Esophagus muscularis mucosa (tissue), 4 donors: Measurements from ENCODE around the gene COL4A1.

Experiments
- CTCF ChIP-seq, 3 experiments: fragments of 200-600 bp in 2 of 3; fragments of 450-650 bp in 1 of 3; sonication (generic) in 2 of 3; IDR thresholded peaks; one replicate each; pipeline ENCODE4 v1.5.1; 2017 to 2019; ENCODE audit warnings: antibody characterized with exemption in 3 of 3, mild to moderate bottlenecking in 2 of 3, moderate library complexity in 1 of 3
- EP300 ChIP-seq: sonication (generic); formaldehyde crosslinking; IDR thresholded peaks from one replicate; pipeline ENCODE4 v1.6.1; 2017; ENCODE audit warnings: antibody characterized with exemption
- POLR2A ChIP-seq: fragments of 450-650 bp; IDR thresholded peaks from one replicate; pipeline ENCODE4 v1.6.1; 2017; ENCODE audit warnings: antibody characterized with exemption, moderate library complexity, mild to moderate bottlenecking, low read depth
- POLR2AphosphoS5 ChIP-seq, 2 donors: sonication (generic); formaldehyde crosslinking; IDR thresholded peaks; one replicate each; pipeline ENCODE4 v1.6.1; 2017; ENCODE audit warnings: antibody characterized with exemption in 2 of 2

DNA sequence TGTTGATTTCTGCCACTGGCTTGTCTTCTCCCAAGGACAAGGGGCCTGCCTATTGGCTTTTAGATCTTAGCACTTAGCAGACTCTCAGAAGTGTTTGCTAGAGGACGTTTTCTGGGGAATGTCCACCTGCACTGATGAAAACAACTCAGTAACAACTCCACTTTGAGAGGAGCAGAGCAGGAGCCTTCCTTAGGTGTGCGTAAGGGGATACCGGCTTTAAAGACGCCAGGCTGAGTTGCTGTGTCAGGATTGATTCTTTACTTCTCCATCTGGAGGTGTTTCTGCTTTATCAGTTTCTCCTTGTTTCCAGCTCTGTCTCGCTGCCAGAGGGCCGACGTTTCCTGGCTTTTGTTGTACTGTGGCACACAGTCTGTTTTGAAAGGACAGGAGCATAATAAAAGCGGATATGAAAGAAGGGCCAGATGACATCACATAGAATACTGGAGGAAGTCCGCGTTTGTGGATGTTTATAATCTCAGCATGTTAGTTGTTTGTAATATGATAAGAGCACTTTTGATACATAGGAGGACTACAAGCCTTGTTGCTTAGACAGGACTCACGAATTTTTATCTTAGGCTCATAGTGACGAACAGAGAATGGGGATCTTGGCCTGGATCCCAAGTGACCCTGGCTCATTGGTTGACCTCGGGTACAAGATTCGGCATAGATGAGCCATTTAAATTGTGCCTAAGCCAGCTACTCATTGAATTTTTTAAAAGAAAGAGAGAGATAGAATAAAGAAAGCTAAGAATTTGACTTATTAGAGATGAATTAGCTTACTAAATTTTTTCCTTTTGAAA lies 34.7 kb upstream of the COL4A1 start:
- TF ChIP-seq CTCF (IDR thresholded peaks at IDR 0.05), result no peak
- no peak for TF ChIP-seq EP300
- TF ChIP-seq POLR2A, result no peak
- TF ChIP-seq POLR2AphosphoS5 (IDR thresholded peaks at IDR 0.05), result peak in 1 of 2 donors; percentile 14
